Activated CD8-positive, alpha-beta memory T cell treated with anti-CD3 and anti-CD28 coated beads, Interleukin-2, amount 50 U/mL, for 48 hours (primary cell): ENCODE results near the gene ZRANB1.

Experiments
- DNase-seq: peaks from one replicate; pipeline ENCODE4 v3.0.0-alpha.2; 2020

The ZRANB1 gene

DNA sequence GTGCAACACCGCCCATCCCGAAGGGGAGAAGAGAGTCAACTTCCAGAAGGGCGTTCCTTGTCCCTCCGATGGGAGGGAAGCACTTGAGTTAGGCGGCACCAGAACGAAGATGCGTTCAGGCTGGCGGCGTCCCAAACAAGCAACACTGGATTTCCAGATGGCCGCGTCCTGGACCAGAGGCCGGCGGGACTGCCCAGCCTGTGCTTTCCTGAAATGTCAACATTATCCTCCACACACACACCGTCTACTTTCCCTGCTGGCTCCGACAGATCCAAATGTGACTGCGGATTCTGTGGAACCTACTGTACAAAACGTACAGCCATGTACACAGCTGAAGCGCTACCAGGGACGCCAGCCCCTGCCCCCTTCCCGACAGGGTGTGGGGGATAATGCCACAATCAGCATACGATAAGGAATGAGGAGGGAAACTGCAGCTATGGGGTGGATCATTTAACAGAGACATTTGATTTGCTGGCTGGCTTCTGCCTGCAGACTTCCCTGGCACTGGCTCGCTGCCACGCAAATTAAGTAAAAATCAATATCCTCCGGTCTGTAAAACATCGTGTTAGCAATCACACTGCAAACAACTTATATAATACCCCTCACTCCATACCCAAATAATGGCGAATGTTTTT lies 82.1 kb downstream of the ZRANB1 start:
- DNase-seq, result no peak

DNA sequence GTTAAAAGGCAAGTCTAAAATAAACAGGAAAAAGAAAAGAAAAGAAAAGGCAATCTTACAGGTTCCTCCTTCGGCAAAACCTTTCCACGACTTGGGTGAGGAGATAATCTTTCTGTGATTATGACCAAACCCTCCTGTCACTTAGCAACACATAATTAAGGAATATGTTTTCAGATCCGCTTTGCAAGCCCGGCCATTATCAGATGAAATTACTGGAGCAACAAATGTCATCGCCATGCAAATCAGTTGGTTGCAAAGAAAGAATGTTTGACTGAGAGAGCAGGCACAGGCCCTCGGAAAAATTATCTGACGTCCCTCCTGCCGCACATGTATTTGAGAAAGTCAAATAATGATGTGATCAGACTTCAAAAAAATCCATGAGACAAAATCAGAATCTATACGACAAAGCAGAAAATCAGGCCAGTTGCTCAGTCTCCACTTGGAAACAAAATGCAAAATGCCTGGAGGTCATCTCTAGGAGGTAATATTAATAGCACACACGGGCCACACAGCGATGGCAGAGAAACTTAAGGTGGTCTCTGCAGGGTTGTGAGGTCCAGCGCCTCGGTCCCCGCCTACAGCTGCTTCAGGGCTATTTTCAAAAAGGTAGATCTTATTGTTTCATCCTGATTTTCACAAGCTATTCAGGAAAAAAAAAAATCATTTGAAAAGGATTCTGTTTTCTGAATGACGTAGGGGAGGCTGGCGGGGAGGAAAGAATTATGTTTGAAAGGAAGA lies 82.7 kb downstream of the ZRANB1 start:
- no peak for DNase-seq

DNA sequence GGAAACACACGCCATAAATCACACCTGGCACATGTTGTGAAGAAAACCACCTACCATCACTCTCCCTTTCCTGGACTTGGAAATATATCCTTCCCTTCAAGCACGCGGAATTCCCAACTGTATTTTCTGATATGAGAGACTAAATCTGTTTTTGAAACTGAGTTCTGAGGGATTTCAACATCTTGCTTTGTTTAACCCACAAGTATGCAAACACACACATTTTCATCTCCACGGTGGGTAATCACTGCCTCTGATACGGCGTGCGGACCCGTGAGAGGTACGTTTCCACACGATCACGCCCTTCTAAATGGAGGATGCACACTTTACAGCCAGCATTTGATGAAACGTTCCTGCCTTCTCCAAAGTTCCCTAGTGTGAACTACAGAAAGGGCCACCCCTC lies 83.4 kb downstream of the ZRANB1 start:
- DNase-seq, result no peak

DNA sequence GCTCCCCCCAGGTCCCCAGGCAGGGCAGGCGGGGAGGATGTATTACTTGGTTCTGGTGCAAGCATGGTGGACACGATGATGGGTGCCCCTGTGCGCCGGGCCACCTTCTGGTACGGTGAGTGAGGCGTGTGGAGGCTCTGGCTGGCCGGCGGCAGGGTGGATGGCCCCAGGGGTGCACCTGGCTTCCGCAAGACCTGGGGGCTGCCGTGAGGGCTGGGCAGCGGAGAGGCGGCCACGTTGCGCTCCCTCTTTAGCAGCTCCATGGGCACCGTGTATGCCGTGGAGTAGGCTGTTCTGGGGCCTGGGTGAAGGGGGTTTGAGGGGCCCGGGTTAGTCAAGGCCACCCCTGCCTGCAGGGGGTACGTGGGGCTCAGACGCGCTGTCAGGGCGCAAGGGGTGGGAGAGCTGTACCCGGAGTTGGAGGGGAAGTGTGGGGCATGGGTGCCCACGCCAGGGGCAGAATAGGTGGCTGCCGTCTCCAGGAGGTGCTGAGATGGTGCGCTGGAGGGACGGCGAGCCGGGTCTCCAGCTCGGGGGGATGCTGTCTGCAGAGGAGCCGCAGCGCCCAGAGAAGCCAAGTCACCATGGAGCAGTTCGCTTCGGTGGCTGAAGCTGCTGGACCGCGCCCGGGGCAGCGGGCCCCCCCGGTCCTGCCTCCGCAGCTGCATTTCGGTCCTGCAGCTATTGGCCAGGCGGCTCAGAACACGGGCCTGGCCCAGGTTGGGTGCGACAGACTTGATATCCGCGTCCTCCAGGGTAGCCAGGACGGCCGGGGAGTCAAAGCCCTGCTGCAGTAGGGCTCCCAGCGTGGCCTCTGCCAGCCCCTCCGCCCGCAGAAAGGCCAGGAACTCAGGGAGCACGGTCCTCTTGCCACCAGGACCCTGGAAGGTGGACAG lies 84.4 kb downstream of the ZRANB1 start:
- DNase-seq, result no peak

DNA sequence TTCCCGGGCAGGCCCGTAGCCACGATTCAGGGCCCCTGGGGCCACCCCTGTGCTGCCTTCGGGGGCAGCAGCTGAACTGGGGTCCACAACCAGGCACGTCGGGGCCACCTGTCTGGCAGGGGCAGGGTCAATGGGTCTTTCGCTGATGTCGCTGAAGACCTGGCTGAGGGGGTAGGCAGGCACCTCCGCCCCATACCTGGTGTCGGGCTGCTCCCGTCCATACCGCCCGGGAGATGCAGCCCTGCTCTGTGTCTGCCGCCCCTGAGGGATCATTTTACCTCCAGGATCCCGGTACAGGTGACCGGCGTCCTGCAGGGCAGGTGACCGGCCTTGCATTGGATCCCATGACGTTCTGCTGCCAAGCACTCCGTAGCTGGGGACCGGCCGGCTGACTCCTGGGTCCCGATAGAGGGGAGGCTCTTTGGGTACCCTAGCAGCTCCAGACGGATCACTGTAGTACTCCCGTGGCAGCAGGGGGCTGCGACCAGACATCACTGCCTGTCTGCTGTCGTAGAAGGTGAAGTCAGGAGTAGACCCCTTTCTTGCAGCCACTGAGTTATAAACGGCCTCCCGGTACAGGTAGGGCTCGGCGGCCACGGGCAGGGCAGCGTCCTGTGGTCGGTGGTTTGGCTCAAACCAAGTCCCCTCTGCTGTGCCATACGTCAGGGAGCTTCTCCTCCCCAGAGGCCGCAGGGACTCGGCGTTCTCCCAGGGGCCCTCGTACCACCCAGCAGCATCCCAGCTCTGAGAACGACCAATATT lies 85.2 kb downstream of the ZRANB1 start:
- no peak for DNase-seq

DNA sequence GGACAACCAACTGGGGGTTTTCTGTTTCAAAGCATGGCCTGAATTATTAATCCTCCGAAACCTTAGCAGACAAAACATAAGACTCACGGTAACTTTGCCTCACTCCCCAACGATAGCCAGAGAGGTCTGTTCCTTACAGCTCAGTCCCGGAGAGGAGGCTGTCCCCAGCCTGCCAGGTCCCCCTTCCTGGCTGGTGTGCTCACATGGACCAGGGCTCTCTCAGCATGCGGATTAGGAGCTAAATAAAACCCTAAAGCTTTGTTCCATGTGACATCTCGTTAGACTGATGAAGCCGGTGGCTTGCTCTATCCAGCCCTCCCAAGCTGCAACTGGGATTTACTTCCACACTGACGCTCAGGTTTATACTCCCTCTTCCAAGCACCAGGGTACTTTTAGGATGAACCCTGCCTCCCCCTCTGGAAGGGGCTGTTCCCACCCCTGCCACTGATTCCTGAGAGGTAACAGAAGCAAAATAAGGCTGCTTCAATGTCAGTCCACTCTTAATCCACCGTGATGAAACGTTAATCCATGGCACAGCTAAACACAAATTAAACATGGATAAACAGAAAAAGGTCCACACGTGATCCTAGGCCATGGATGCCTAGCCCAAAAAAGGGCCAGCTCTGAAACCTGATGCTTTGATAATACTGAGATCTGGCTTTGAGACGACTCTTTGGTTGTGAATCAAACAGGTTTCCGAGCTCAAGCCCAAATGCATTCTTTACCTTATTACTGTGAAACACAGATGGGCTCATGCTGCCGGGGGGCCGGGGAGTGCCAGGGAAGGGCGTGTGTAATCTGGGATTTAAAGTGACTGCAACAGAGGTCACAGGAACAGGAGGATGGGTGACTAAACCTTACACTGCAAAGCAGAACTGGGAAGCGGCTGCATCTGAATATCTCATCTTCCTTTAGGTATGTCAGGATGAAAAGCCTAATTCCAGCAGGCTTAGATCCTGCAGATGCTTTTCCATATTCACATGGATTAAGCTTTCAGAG lies 86.2 kb downstream of the ZRANB1 start:
- no peak for DNase-seq

DNA sequence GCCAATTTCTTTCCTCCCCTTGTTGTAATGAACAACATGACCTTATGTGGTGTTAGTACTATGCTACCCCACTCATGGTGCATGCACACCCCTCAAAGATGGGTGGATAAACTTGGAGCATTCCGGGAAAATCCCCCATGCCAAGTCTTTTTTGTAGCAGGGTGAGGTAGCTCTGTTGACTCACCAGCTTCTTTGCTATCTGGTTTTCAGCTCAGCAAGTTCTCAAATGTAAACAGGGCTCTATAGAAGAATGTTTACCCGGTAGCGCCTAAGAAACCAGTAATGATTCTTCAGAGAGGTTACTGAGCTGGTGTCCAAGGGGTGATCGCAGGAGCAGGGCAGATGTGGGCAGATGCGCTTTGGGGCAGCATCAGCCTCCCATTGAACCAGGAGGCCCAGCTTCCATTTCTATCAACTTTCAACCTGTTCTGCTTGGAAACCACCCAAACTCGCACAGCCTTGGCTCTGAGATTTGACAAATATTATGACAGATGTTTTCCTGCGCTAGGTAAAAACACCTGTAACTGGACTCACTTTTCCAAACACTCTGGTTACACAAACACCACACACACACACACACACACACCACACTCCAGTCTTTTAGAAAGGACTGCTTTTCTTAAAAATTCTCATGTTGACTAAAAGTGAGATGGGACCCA lies 87.8 kb downstream of the ZRANB1 start:
- no peak for DNase-seq

DNA sequence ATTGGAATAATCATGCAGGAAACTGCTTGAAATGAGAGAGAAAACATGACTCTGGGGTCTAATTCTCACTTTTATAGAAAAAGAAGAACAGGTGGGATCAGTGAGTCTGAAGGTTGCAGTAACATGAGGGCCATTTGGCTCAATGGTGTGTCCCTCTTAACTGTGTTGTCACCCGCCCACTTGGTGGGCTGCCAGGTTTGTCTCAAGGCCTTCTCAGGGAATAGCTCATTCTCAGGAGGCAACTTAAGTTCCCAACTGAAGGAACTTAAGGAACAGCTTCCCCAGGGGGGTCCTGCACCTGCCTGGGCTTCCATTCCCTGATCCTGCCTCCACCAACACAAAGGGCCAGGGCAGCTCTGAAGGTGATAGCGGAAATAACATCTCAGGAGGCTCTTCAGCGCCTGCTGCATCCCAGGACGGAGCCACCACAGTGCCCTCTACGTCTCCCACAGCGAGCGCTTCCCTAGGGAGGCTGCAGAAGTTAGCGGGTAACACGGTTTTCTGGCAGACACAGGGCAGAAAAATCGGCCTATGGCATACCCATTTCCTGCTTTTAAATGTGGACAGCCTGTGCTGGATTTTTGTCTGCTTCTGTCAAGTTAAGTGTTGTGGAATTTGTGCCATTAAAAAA lies 88.8 kb downstream of the ZRANB1 start:
- DNase-seq, result no peak

DNA sequence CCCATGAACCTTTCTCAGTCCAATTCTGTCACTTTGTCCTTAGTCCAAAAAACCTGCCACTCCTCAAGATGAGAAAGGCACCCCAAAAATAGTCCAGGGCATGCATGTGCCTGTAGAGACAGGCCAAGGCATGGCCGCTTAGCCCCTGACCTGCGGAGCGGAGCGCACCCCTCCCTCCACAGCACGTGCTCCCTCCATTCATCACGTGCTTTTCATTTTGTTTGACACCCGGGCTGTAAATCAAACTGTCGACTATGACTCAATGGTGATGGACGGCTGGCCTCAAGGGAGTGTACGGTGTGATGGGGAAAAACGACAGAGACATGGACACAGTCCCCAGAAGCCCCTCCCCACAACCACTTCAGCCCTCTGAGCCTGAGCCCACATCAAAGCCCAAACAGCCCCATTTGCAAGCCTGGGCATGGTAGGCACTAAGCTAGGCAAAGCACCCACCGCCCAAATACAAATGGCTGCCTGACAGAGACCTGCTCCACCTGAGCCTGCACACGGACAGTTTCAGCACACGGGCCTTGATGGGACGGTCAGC lies 90.6 kb downstream of the ZRANB1 start:
- DNase-seq, result no peak

DNA sequence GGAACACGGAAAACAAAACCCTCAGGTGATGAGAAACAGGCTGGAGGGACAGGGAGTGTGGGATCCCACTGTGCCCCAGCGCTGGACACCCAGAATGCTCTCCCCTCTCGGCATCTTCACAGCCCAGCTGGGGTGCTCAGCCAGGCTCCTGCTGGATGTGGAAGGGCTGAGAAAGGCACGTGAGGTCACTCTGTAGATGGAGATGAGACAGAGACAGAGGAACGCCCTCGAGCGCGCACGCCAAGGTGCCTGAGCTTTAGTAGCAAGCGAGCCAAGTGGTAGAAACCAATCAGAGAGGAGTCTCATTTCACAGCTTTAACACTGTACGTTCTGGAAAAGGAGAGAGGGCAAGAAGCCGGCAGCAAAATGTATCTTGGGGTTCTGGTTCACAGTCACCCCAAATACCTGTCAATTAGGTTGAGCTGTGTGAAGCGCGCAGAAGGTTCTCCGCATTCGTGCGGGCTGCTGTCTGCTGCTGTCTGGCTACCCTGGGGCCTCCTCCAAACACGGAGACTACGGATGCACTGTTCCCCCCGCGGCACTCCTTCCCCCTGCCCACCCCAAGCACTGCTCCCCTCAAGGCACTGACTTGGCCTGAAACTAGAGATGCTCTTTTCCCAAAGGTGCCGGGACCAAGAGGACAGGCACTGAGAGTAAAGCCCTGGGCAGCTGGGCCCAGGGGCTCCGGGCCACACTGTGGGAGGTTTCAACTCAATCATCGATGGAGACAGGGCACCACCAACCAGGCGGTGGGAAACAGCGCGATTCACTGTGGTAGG lies 91.4 kb downstream of the ZRANB1 start:
- no peak for DNase-seq

DNA sequence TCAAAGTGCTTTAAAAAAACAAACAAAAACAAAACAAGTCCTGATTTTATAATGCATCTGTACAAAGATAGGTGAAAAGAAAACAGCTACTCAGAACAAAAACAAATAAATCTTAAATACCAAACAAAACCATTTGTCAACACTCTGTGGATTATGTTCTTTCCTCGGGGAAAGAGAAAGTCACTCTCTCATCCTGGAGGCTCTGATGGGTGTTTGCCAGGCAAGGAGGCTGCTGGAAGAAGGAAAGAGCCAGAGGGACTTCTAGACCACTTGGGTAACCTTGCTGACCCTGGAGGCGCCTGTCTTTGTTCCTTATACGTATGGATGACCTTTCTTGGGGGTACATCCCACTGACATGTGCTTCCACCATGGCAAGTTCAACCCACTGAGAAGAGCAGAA lies 92.8 kb downstream of the ZRANB1 start:
- no peak for DNase-seq

DNA sequence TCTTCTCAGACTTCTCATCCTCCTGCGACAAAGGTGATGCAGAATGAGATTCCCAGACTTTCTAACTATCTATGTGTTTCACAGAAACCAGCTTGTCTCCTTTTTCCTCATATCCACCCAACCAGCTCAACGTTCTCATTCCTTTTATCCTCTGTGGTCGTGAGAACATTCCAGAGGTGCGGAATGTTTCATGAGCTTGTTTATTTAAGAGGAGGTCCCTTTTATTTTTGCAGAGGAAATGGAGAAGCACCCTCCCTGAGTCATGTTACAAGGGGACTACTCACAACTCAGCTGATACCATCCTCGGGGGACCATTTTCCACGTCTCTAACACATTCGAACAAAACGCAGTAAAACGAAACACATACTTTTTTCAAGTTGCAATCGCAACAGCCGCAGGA lies 93.2 kb downstream of the ZRANB1 start:
- no peak for DNase-seq

DNA sequence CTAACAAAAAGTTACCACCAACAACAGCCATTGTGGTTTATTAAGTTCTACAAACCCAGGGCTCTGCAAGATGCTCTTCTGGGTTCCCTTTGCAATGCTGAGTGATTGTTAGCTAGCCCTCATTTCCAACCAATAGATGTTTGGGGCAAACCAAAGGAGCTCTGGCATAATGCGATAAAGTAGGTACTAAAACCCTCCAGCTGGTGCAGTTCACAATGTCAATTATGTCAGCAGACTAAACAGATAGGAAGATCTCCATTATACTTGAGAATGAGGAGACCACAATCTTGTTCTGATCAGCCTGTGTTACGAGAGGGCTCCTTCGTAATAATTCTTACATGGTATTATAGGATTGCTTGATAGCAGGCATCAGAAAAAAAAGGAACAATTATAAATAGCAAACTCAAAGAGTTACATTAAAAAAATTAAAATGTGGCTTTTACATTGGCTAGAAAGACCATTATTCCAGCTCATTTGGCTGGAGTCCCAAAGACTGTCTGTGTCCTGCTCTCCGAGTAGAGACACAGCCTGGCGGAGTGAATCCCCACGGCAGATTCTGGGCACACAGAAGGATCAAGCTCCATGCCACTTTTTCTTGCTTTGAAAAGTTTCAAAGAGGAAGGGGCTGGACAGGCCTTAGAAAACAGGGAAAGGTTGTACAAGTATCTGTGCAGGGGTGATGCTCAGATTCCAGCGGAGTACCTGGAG lies 93.8 kb downstream of the ZRANB1 start:
- no peak for DNase-seq

DNA sequence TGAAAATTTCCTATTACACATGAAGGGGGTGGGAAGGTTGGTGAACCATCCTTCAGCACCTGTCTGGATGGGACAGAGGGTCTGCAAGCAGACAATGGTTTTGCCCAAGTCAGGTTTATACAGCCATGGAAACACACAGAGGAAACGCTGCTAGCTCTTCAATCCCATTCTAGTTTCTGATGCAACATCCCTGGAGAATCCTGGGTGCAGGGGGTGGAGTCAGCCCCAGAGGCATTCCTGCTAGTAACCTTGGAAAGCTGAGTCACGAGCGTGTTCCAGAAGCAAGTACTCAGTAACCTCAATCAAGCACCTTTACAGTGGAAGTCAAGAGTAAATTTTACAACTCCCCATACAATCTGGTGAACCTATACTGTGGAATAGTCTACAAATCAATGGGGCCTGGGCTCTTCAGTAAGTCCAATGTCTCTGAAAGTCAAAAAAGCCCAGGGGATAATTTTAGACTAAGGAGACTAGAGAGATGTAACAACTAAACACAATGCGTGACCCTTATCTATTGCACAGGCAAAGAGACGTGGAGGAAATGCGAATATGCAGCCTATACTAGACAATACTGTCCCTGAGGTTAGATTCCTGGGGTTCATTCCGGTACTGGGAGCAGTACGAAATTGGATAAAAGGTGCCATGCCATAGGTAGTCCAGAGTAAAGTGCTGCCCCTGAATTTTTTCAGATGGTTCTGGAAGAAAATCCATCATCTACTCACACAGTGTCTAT lies 95.4 kb downstream of the ZRANB1 start:
- no peak for DNase-seq
